K562 (cell line): Measurements from ENCODE around the gene SPAG9. TPM values are rescaled to one million over a fixed set of nuclear protein-coding genes. Genes with fewer than 3 reads are reported as not detected.
A peak's percentile ranks its signal among the peaks of the same experiment; 100 is the strongest.

ENCODE experiments used
- ASH1L ChIP-seq: fragments of 450-650 bp; IDR thresholded peaks from 2 replicates; pipeline ENCODE4 v1.6.1; 2018; ENCODE audit warnings: borderline replicate concordance, mild to moderate bottlenecking, low read depth; ENCODE audit not compliant: partially characterized antibody
- C11orf30 ChIP-seq: fragments of 450-650 bp; IDR thresholded peaks from 2 replicates; pipeline ENCODE4 v1.6.1; 2016; ENCODE audit warnings: low read depth, mild to moderate bottlenecking
- DPF2 ChIP-seq: fragments of 450-650 bp; IDR thresholded peaks from 2 replicates; pipeline ENCODE4 v1.6.1; 2016
- ETS2 ChIP-seq: IDR thresholded peaks from 2 replicates; pipeline ENCODE4 v1.6.1; 2016; ENCODE audit warnings: borderline replicate concordance, missing genetic modification characterization, mild to moderate bottlenecking, moderate library complexity, missing compliant biosample characterization; ENCODE audit not compliant: poor library complexity, severe bottlenecking
- FOSL1 ChIP-seq: fragments of 200-800 bp; sonication (Bioruptor generic); conservative IDR thresholded peaks from 2 replicates; pipeline ENCODE4 v1.6.1; 2016; ENCODE audit warnings: missing genetic modification characterization, missing compliant biosample characterization
- FOXK2 ChIP-seq, 2 experiments: fragments of 450-650 bp; IDR thresholded peaks in 1 of 2; conservative IDR thresholded peaks in 1 of 2; 2 replicates each; pipeline ENCODE4 v1.6.1; 2016; ENCODE audit warnings: low read depth in 2 of 2, mild to moderate bottlenecking in 1 of 2
- HOXB6 ChIP-seq: fragments of 250-450 bp; sonication (Bioruptor Pico); IDR thresholded peaks from 2 replicates; pipeline ENCODE4 v1.5.1; 2022; ENCODE audit warnings: mild to moderate bottlenecking, borderline replicate concordance
- JUND ChIP-seq, 2 experiments: IDR thresholded peaks; 2 replicates in 1 of 2; 3 replicates in 1 of 2; pipeline ENCODE4 v1.6.1; 2011; ENCODE audit warnings: borderline replicate concordance in 2 of 2, low read depth in 2 of 2, low read length in 2 of 2, improper control_type of control experiment in 1 of 2, missing biosample characterization in 1 of 2, missing genetic modification characterization in 1 of 2, missing genetic modification reagents in 1 of 2
- NUFIP1 ChIP-seq: fragments of 450-650 bp; IDR thresholded peaks from 2 replicates; pipeline ENCODE4 v1.6.1; 2018; ENCODE audit not compliant: partially characterized antibody
- OTX1 ChIP-seq: fragments of 450-650 bp; formaldehyde crosslinking; IDR thresholded peaks from 2 replicates; pipeline ENCODE4 v1.4.0; 2022; ENCODE audit warnings: mild to moderate bottlenecking
- POLR2A ChIP-seq: fragments of 450-650 bp; conservative IDR thresholded peaks from 2 replicates; pipeline ENCODE4 v1.6.1; 2016
- POLR2G ChIP-seq: fragments of 200-400 bp; formaldehyde crosslinking; IDR thresholded peaks from 2 replicates; pipeline ENCODE4 v1.6.1; 2017; ENCODE audit warnings: low read depth, mild to moderate bottlenecking, antibody characterized with exemption, low read length, moderate library complexity
- POU5F1 ChIP-seq: fragments of 150-350 bp; IDR thresholded peaks from 2 replicates; pipeline ENCODE4 v1.6.1; 2014; ENCODE audit warnings: borderline replicate concordance, low read length, low read depth, mild to moderate bottlenecking; ENCODE audit not compliant: partially characterized antibody
- PREB ChIP-seq: sonication (generic); formaldehyde crosslinking; IDR thresholded peaks from 2 replicates; pipeline ENCODE4 v1.8.1; 2023; ENCODE audit warnings: mild to moderate bottlenecking, missing genetic modification reagents
- SIX5 ChIP-seq, 2 experiments: IDR thresholded peaks; 2 replicates each; pipeline ENCODE4 v1.6.1; 2011; ENCODE audit warnings: low read length in 2 of 2, borderline replicate concordance in 1 of 2, low read depth in 1 of 2, mild to moderate bottlenecking in 1 of 2, moderate library complexity in 1 of 2; ENCODE audit not compliant: insufficient read depth in 1 of 2
- SP1 ChIP-seq: sonication (generic); formaldehyde crosslinking; IDR thresholded peaks from 2 replicates; pipeline ENCODE4 v1.8.1; 2022; ENCODE audit warnings: mild to moderate bottlenecking, missing genetic modification reagents
- SUPT5H ChIP-seq: fragments of 450-650 bp; IDR thresholded peaks from 2 replicates; pipeline ENCODE4 v1.6.1; 2016
- ZFP1 ChIP-seq: fragments of 450-650 bp; formaldehyde crosslinking; IDR thresholded peaks from 2 replicates; pipeline ENCODE4 v1.4.0; 2020; ENCODE audit warnings: mild to moderate bottlenecking, mixed read lengths
- ZNF165 ChIP-seq: fragments of 250-450 bp; sonication (Bioruptor Pico); IDR thresholded peaks from 2 replicates; pipeline ENCODE4 v1.4.0; 2020; ENCODE audit warnings: borderline replicate concordance
- ZNF507 ChIP-seq: conservative IDR thresholded peaks from 2 replicates; pipeline ENCODE4 v1.6.1; 2017; ENCODE audit warnings: missing genetic modification characterization, missing compliant biosample characterization
- polyA plus RNA-seq, 8 experiments: library from polyadenylated mRNA; depleted of rRNA in 4 of 8; stranded (reverse) in 5 of 8; unstranded in 3 of 8; fragments of >200 nt; fragmentation: Nextera tagmentation in 2 of 8; fragmentation: Illumina TruSeq in 1 of 8; extraction: Ambion mirVana in 2 of 8; extraction: Trizol in 1 of 8; gene quantifications; 2 replicates each; pipeline versions ENCODE4 v1.2.1 to v1.2.3, GENCODE V29; 2011 to 2014; ENCODE audit warnings: inconsistent platforms in 1 of 8, missing spikeins in 1 of 8
- total RNA-seq, 7 experiments: library from RNA; depleted of rRNA in 6 of 7; stranded (reverse); fragments of >200 nt in 6 of 7; fragmentation: Illumina TruSeq in 2 of 7; extraction: Trizol in 2 of 7; gene quantifications; 2 replicates each; pipeline versions ENCODE4 v1.2.1 to v1.2.3, GENCODE V29; 2011 to 2021; ENCODE audit warnings: low replicate concordance in 1 of 7
- TF ChIP-seq, protein P1 (sequence below): IDR thresholded peaks from 2 replicates; pipeline ENCODE4 v1.6.1; 2014; ENCODE audit warnings: antibody characterized with exemption

The SPAG9 gene
- total and polyA plus RNA-seq, 9 of the 15 experiments (the other 6 are each of a cell fraction or from before 2014, with no cell fraction given) = 12.2 to 99.2 (median 58.2) TPM

GRCh38 chr17:51165680-51166197 is 45.1 kb upstream of the SPAG9 start (continued):
- TF ChIP-seq, protein P1, sequence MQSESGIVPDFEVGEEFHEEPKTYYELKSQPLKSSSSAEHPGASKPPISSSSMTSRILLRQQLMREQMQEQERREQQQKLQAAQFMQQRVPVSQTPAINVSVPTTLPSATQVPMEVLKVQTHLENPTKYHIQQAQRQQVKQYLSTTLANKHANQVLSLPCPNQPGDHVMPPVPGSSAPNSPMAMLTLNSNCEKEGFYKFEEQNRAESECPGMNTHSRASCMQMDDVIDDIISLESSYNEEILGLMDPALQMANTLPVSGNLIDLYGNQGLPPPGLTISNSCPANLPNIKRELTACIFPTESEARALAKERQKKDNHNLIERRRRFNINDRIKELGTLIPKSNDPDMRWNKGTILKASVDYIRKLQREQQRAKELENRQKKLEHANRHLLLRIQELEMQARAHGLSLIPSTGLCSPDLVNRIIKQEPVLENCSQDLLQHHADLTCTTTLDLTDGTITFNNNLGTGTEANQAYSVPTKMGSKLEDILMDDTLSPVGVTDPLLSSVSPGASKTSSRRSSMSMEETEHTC = no peak
- TF ChIP-seq PREB (no peak), FOXK2 (conservative IDR thresholded peaks at IDR 0.05 in 1 of 2, IDR thresholded peaks at IDR 0.05 in 1 of 2; ENCODE audit: low read depth in 2 of 2) (peak; percentile 31 to 53; a peak in 1 of 4 replicates), NUFIP1 (no peak), HOXB6 (CRISPR knock-in tag) (no peak), ZNF165 (no peak), ASH1L (peak; percentile 32), FOSL1 (tag) (no peak), POU5F1 (no peak), DPF2 (0 out of 2 replicates have a peak, but pooled peaks have one; percentile 58), C11orf30 (no peak), ZFP1 (CRISPR knock-in tag) (no peak), SUPT5H (peak; percentile 87), SP1 (CRISPR knock-in tag) (0 out of 2 replicates have a peak, but pooled peaks have one; percentile 57), ETS2 (no peak), OTX1 (CRISPR knock-in tag) (peak; percentile 71; the same call in 1 of the 2 replicates), POLR2A (peak; percentile 87), SIX5 (IDR thresholded peaks at IDR 0.05; ENCODE audit: borderline replicate concordance in 1 of 2, insufficient read depth in 1 of 2, low read depth in 1 of 2, low read length in 2 of 2) (no peak), ZNF507 (tag) (no peak), POLR2G (no peak), JUND (IDR thresholded peaks at IDR 0.05; ENCODE audit: borderline replicate concordance, low read depth, low read length) (no peak), JUND (tag; IDR thresholded peaks at IDR 0.05; ENCODE audit: borderline replicate concordance, low read depth, low read length) (0 out of 3 replicates have a peak, but pooled peaks have one; percentile 58)
